SK-N-SH (cell line): ENCODE results near the gene MOBP. TPM values are rescaled to one million over a fixed set of nuclear protein-coding genes. Genes with fewer than 3 reads are reported as not detected.
"Not testable (repeated sequence)": the region's sequence is repeated elsewhere in the genome, so short reads cannot be mapped to it uniquely, and the experiment has no call there.

Experiments used
- CTCF ChIA-PET: fragments of 300-600, 350-600 bp; formaldehyde crosslinking; extraction: SDS; loops from one replicate; lab custom pipeline; 2021; lab: Yijun Ruan, JAX
- POLR2A ChIA-PET: fragments of 350-600 bp; sonication (Branson Sonifier 250); formaldehyde crosslinking; extraction: SDS; loops from one replicate; lab custom pipeline; 2020; ENCODE audit warnings: antibody characterized with exemption, inconsistent platforms; lab: Yijun Ruan, JAX
- DNase-seq: peaks from one replicate; pipeline ENCODE4 v3.0.0; 2012
- H2AFZ ChIP-seq: fragments of 200-600 bp; sonication (generic); 2 replicates; pipeline ENCODE4 v1.8.1; 2016; ENCODE audit warnings: antibody characterized with exemption, mild to moderate bottlenecking, low read depth
- H3F3A ChIP-seq: fragments of 200-600 bp; sonication (generic); replicated peaks from 2 replicates; pipeline ENCODE3; 2016; ENCODE audit warnings: antibody characterized with exemption, mild to moderate bottlenecking; ENCODE audit not compliant: insufficient read depth
- H3K27ac ChIP-seq, 2 experiments: fragments of 200-500 bp in 1 of 2; fragments of 200-600 bp in 1 of 2; sonication (Bioruptor generic) in 1 of 2; sonication (generic), shearing (Covaris generic) in 1 of 2; 2 replicates each; pipeline versions ENCODE4 v1.5.1 to v1.6.1; 2014 to 2016; ENCODE audit warnings: low read depth in 2 of 2, inconsistent platforms in 1 of 2, low read length in 1 of 2, mild to moderate bottlenecking in 1 of 2, mixed read lengths in 1 of 2
- H3K27me3 ChIP-seq: fragments of 200-600 bp; sonication (generic), shearing (Covaris generic); 2 replicates; pipeline ENCODE4 v1.6.1; 2016; ENCODE audit warnings: mixed run types; ENCODE audit not compliant: insufficient read depth
- H3K36me3 ChIP-seq, 2 experiments: fragments of 200-500 bp in 1 of 2; fragments of 200-600 bp in 1 of 2; sonication (Bioruptor generic) in 1 of 2; sonication (generic) in 1 of 2; replicated peaks in 1 of 2; 2 replicates each; pipeline versions ENCODE3 to v1.5.1; 2014 to 2016; ENCODE audit warnings: low read length in 1 of 2, mild to moderate bottlenecking in 1 of 2; ENCODE audit not compliant: insufficient read depth in 2 of 2, control insufficient read depth in 1 of 2
- H3K4me1 ChIP-seq, 2 experiments: fragments of 200-500 bp in 1 of 2; fragments of 200-600 bp in 1 of 2; sonication (Bioruptor generic) in 1 of 2; sonication (generic), shearing (Covaris generic) in 1 of 2; 2 replicates each; pipeline versions ENCODE4 v1.5.1 to v1.6.1; 2014 to 2016; ENCODE audit warnings: low read depth in 1 of 2, low read length in 1 of 2, mixed run types in 1 of 2; ENCODE audit not compliant: insufficient read depth in 2 of 2, control insufficient read depth in 1 of 2
- H3K4me2 ChIP-seq: fragments of 200-600 bp; sonication (generic), shearing (Covaris generic); 2 replicates; pipeline ENCODE4 v1.6.1; 2017; ENCODE audit warnings: mixed run types
- H3K4me3 ChIP-seq, 2 experiments: fragments of 200-500 bp in 1 of 2; fragments of 200-600 bp in 1 of 2; sonication (Bioruptor generic) in 1 of 2; sonication (generic), shearing (Covaris generic) in 1 of 2; 2 replicates each; pipeline versions ENCODE4 v1.5.1 to v1.8.1; 2014 to 2016; ENCODE audit warnings: low read depth in 2 of 2, inconsistent platforms in 1 of 2, low read length in 1 of 2, mild to moderate bottlenecking in 1 of 2, mixed read lengths in 1 of 2, moderate library complexity in 1 of 2
- H3K79me2 ChIP-seq: fragments of 200-600 bp; sonication (generic); 2 replicates; pipeline ENCODE4 v1.8.1; 2017; ENCODE audit warnings: mild to moderate bottlenecking; ENCODE audit not compliant: insufficient read depth
- H3K9ac ChIP-seq: fragments of 200-600 bp; sonication (generic); 2 replicates; pipeline ENCODE4 v1.6.1; 2017; ENCODE audit warnings: mixed run types
- H3K9me2 ChIP-seq: fragments of 200-600 bp; sonication (generic); 2 replicates; pipeline ENCODE4 v1.6.1; 2017; ENCODE audit warnings: mixed run types
- H3K9me3 ChIP-seq: fragments of 200-600 bp; sonication (generic); 2 replicates; pipeline ENCODE4 v1.6.1; 2017; ENCODE audit warnings: mixed run types, mild to moderate bottlenecking, moderate library complexity
- H4K20me1 ChIP-seq: fragments of 200-600 bp; sonication (generic); 2 replicates; pipeline ENCODE4 v1.6.1; 2017; ENCODE audit warnings: mild to moderate bottlenecking, mixed run types; ENCODE audit not compliant: insufficient read depth
- CHD2 ChIP-seq: fragments of 150-350 bp; IDR thresholded peaks from 2 replicates; pipeline ENCODE4 v1.6.1; 2018; ENCODE audit warnings: low read length; ENCODE audit not compliant: partially characterized antibody
- EZH2phosphoT487 ChIP-seq: fragments of 200-600 bp; sonication (generic); IDR thresholded peaks from 2 replicates; pipeline ENCODE4 v1.6.1; 2017; ENCODE audit warnings: low read depth, mixed run types, mild to moderate bottlenecking, antibody characterized with exemption, moderate library complexity, borderline replicate concordance
- FOSL2 ChIP-seq: IDR thresholded peaks from 2 replicates; pipeline ENCODE4 v1.4.0; 2012; ENCODE audit warnings: low read depth, mild to moderate bottlenecking, moderate library complexity, borderline replicate concordance
- MXI1 ChIP-seq: IDR thresholded peaks from 2 replicates; pipeline ENCODE4 v1.6.1; 2012; ENCODE audit warnings: mild to moderate bottlenecking, low read depth, low read length, improper control_type of control experiment
- NFIC ChIP-seq: IDR thresholded peaks from 2 replicates; pipeline ENCODE4 v1.4.0; 2012; ENCODE audit warnings: borderline replicate concordance
- POLR2AphosphoS5 ChIP-seq: IDR thresholded peaks from 2 replicates; pipeline ENCODE4 v1.6.1; 2012; ENCODE audit warnings: low read depth, low read length
- RCOR1 ChIP-seq: fragments of 150-350 bp; IDR thresholded peaks from 2 replicates; pipeline ENCODE4 v1.6.1; 2017; ENCODE audit warnings: antibody characterized with exemption, low read length
- RFX5 ChIP-seq: IDR thresholded peaks from 2 replicates; pipeline ENCODE4 v1.6.1; 2012; ENCODE audit warnings: mild to moderate bottlenecking, improper control_type of control experiment, low read length
- SMC3 ChIP-seq: IDR thresholded peaks from 2 replicates; pipeline ENCODE4 v1.6.1; 2012; ENCODE audit warnings: low read depth, low read length, improper control_type of control experiment
- TAF1 ChIP-seq: IDR thresholded peaks from 2 replicates; pipeline ENCODE4 v1.6.1; 2012; ENCODE audit warnings: low read depth, mild to moderate bottlenecking, low read length, moderate library complexity, borderline replicate concordance
- WGBS: methylation state at CpG from one replicate; pipeline ENCODE4 v1.1.6; 2017; ENCODE audit warnings: low lambda C conversion rate; 5-methylcytosine and 5-hydroxymethylcytosine counted together
- polyA plus RNA-seq, 3 experiments: library from polyadenylated mRNA; depleted of rRNA; stranded (reverse); fragments of >200 nt; gene quantifications; 2 replicates each; pipeline ENCODE4 v1.2.3, GENCODE V29; 2012
- TF ChIP-seq, protein P1 (sequence below): IDR thresholded peaks from 2 replicates; pipeline ENCODE4 v1.6.1; 2012; ENCODE audit warnings: mild to moderate bottlenecking, low read depth, low read length, moderate library complexity
- TF ChIP-seq, protein P2 (sequence below): fragments of 200-600 bp; sonication (generic); IDR thresholded peaks from 2 replicates; pipeline ENCODE4 v1.6.1; 2017; ENCODE audit warnings: antibody characterized with exemption, mild to moderate bottlenecking, moderate library complexity

The MOBP gene
- polyA plus RNA-seq, 1 of the 3 experiments (the other 2 are of a cell fraction): not detected

- no peak overlapping the region for H3K9ac ChIP-seq
- H3K27ac ChIP-seq: no peak overlapping the region
- H3K9me3 ChIP-seq: no peaks in the 10 kb centered on the region
- no peak overlapping the region for H3K4me3 ChIP-seq
- no peaks in the 10 kb centered on the region for H3K27me3 ChIP-seq
- H3K4me1 ChIP-seq: peaks cover 0 to 2% of the 10 kb centered on the region in 2 experiments; a peak in 1 of 4 replicates
- WGBS: 64% methylated on average over 3 of the region's 3 CpGs
- H3F3A ChIP-seq: no peaks in the 10 kb centered on the region
- H3K79me2 ChIP-seq: no peaks in the 10 kb centered on the region
- H4K20me1 ChIP-seq: no peaks in the 10 kb centered on the region
- DNase-seq: no peak
- no peak for TF ChIP-seq TAF1
- no peak for TF ChIP-seq FOSL2
- TF ChIP-seq MXI1: no peak
- TF ChIP-seq CHD2: no peak
- TF ChIP-seq, protein P1, sequence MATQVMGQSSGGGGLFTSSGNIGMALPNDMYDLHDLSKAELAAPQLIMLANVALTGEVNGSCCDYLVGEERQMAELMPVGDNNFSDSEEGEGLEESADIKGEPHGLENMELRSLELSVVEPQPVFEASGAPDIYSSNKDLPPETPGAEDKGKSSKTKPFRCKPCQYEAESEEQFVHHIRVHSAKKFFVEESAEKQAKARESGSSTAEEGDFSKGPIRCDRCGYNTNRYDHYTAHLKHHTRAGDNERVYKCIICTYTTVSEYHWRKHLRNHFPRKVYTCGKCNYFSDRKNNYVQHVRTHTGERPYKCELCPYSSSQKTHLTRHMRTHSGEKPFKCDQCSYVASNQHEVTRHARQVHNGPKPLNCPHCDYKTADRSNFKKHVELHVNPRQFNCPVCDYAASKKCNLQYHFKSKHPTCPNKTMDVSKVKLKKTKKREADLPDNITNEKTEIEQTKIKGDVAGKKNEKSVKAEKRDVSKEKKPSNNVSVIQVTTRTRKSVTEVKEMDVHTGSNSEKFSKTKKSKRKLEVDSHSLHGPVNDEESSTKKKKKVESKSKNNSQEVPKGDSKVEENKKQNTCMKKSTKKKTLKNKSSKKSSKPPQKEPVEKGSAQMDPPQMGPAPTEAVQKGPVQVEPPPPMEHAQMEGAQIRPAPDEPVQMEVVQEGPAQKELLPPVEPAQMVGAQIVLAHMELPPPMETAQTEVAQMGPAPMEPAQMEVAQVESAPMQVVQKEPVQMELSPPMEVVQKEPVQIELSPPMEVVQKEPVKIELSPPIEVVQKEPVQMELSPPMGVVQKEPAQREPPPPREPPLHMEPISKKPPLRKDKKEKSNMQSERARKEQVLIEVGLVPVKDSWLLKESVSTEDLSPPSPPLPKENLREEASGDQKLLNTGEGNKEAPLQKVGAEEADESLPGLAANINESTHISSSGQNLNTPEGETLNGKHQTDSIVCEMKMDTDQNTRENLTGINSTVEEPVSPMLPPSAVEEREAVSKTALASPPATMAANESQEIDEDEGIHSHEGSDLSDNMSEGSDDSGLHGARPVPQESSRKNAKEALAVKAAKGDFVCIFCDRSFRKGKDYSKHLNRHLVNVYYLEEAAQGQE: no peak
- no peak for TF ChIP-seq POLR2AphosphoS5
- TF ChIP-seq SMC3: no peak
- H3K4me2 ChIP-seq: no peak overlapping the region
- H2AFZ ChIP-seq: no peak overlapping the region
- H3K36me3 ChIP-seq: no peaks in the 10 kb centered on the region
- ChIA-PET CTCF (interaction anchor here (1.0 to 10.4 kb wide), 3 partner anchors 50 to 868 kb away, joined by 4 to 145 read pairs (median 4); no protein-coding TSS in a partner anchor), POLR2A (no interaction called here)
- H3K9me2 ChIP-seq: no peaks in the 10 kb centered on the region
Measured at GRCh38 chr3:39449796-39450195, 17.7 kb upstream of the MOBP start.

- H3K4me1 ChIP-seq: no peaks in the 10 kb centered on the region
- H4K20me1 ChIP-seq: no peaks in the 10 kb centered on the region
- TF ChIP-seq RCOR1 (no peak), EZH2phosphoT487 (no peak), NFIC (no peak), RFX5 (no peak)
- TF ChIP-seq, protein P2, sequence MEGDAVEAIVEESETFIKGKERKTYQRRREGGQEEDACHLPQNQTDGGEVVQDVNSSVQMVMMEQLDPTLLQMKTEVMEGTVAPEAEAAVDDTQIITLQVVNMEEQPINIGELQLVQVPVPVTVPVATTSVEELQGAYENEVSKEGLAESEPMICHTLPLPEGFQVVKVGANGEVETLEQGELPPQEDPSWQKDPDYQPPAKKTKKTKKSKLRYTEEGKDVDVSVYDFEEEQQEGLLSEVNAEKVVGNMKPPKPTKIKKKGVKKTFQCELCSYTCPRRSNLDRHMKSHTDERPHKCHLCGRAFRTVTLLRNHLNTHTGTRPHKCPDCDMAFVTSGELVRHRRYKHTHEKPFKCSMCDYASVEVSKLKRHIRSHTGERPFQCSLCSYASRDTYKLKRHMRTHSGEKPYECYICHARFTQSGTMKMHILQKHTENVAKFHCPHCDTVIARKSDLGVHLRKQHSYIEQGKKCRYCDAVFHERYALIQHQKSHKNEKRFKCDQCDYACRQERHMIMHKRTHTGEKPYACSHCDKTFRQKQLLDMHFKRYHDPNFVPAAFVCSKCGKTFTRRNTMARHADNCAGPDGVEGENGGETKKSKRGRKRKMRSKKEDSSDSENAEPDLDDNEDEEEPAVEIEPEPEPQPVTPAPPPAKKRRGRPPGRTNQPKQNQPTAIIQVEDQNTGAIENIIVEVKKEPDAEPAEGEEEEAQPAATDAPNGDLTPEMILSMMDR: no peak
- TF ChIP-seq, all 33 proteins: peak for 0
- no peak overlapping the region for H3K9ac ChIP-seq
- no peaks in the 10 kb centered on the region for H3F3A ChIP-seq
- DNase-seq: no peak
- no peaks in the 10 kb centered on the region for H3K36me3 ChIP-seq
- 7% methylated on average over 1 of the region's 1 CpG for WGBS
- no peaks in the 10 kb centered on the region for H3K9me2 ChIP-seq
- no peaks in the 10 kb centered on the region for H3K79me2 ChIP-seq
- H3K4me3 ChIP-seq: no peak overlapping the region
- H2AFZ ChIP-seq: no peak overlapping the region
- CTCF ChIA-PET: interaction anchor here (1.2 kb wide), 1 partner anchor 46 kb away, joined by 3 read pairs; no protein-coding TSS in a partner anchor
- no peak overlapping the region for H3K27ac ChIP-seq
- POLR2A ChIA-PET: no interaction called here
- no peaks in the 10 kb centered on the region for H3K9me3 ChIP-seq
- no peak overlapping the region for H3K4me2 ChIP-seq
- H3K27me3 ChIP-seq: no peaks in the 10 kb centered on the region
Measured at GRCh38 chr3:39453134-39453533, 14.3 kb upstream of the MOBP start.

- H3K4me2 ChIP-seq, DNase-seq, H4K20me1 ChIP-seq, H3K36me3 ChIP-seq, H3K27me3 ChIP-seq, H3K79me2 ChIP-seq, H3K4me3 ChIP-seq, POLR2A ChIA-PET, H3K27ac ChIP-seq, H3F3A ChIP-seq, H3K9me2 ChIP-seq, H3K9ac ChIP-seq, H2AFZ ChIP-seq, H3K4me1 ChIP-seq, H3K9me3 ChIP-seq: not testable (repeated sequence)
- WGBS: 64% methylated on average over 7 of the region's 7 CpGs
- CTCF ChIA-PET: interaction anchor here (1.2 kb wide), 1 partner anchor 46 kb away, joined by 3 read pairs; no protein-coding TSS in a partner anchor
Measured at GRCh38 chr3:39453872-39454271, 13.6 kb upstream of the MOBP start.
